NCI-H187 treated with DMSO at 0.1 percent for 48 hours (cell line): ENCODE measurements around the gene SON.
A peak's percentile ranks its signal among the peaks of the same experiment; 100 is the strongest.
"Not testable (repeated sequence)": the region's sequence is repeated elsewhere in the genome, so short reads cannot be mapped to it uniquely, and the experiment has no call there.

Experiments
- DNase-seq: peaks from one replicate; lab custom pipeline; 2025; lab: John Stamatoyannopoulos, UW

SON gene

DNA sequence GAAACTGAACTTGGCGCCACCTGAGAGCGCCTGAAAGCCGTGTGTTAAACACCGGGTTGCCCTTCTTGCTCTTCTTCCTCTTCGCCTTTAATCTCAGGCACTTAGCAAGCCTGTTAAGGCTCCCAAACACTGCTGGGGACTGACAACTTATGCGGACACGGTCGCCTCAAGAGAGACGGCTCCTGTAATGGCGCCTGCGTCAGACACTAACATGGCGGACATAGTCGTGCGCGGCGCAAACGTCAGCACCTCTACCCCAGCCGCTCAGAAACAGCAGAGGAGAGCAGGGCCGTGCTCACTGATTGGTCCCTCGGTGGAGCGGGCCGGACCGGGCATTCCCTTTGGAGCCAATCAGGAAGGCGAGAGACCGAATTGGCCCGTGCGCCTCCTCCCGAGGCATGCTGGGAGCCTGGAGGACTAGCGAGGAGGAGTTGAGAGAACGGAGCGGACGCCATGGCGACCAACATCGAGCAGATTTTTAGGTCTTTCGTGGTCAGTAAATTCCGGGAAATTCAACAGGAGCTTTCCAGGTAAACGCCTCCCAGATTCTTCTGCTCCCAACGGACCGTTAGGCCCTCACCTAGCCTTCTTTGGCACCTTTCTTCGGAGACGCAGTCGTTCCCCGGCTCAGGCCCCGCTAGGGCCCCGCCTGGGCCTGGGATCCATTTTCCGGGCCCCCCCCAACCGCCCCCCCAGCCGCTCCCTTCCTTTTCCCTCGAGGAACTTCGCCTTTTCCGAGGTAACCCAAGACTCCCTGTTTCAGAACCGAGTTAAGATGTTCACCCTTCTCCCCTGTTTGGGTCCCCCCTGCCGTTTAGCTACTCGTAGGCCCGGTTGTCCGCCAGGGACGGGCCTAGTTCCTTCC lies at the start of gene SON:
Gene SON, plus strand, starts transcription at position 399 of the 865 bp plus-strand sequence. Its CDS starts 55 bp downstream, at position 454.
- peak; percentile 96 for DNase-seq

GRCh38 chr21:33493756-33494155 lies 49.1 kb upstream of the SON start:
- no peak for DNase-seq

GRCh38 chr21:33495743-33496142 lies 47.1 kb upstream of the SON start:
- DNase-seq: no peak

DNA sequence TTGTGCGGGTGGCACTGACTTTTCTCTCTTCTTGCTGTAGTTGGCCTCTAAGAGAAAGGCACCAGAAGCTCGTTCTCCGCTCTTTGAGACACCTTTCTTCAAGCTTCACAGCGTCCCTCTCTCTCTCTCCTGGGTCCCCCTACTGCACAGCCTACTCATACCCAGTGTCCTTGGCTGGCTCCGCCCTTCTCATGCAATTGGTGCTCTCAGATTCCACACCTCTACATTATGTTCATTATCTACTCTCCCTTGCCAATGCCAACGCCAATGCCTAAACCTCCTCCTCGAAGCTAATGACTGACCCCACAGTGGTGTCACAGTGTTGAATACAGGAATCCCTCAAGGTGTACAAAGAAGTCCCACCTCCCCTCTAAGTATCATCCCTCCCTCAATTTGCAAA lies 46.5 kb upstream of the SON start:
- DNase-seq: no peak

DNA sequence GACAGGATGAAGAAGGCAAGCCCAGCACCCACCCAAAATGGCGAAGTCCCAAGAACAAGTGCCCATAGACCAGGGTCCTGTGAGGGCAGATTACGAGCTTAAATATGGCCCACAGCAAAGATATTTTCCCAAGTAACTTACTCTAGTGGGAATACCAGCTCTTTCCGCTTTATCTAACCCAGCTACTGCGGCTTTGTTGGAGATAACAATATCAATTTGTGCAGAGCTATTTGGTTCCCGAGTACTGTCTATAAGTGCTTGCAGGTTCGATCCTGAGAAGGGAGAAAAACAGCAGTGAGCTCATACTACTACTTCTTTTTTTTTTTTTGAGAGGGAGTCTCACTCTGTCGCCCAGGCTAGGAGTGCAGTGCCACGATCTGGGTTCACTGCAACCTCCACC lies 37.0 kb upstream of the SON start:
- no peak for DNase-seq

- not testable (repeated sequence) for DNase-seq
These were observed 35.8 kb upstream of the SON start for GRCh38 chr21:33507003-33507402.

DNA sequence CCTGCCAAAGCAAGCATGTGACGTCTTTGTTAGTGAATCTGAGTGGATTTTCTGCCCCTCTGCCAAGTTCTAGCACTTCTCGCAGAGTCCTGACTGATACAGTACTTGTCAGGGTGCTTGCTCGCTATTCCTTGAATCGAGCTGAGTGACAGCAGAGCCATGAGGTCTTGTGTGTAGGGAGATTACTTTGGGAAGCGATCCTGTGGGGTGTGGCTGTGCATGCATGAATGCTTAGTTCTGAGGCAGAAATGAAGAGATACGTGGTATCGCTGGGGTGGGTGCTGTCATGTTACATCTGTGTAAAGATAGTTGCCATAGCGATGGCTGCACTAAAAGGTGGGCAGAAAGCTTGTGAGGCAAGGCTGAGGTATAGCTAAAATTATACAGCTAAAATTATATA lies 32.0 kb upstream of the SON start:
- DNase-seq: no peak

DNA sequence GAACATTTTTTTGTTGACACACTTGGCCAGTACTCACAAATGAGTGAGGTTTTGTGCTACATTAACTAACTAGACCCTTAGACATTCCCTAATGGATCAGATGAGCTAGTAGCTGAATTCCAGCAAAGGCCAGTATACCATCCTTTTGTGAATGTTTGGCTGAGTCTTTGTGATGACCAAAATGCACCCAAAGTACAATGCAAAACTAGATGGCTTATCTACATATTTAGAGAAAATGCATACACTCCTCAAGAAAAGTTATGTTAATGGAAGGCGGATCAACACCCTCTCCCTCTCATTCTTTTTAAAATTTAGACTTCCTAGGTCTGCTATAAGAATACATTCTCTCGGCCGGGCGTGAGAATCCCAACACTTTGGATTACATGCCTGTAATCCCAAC lies 31.2 kb upstream of the SON start:
- DNase-seq: no peak

DNA sequence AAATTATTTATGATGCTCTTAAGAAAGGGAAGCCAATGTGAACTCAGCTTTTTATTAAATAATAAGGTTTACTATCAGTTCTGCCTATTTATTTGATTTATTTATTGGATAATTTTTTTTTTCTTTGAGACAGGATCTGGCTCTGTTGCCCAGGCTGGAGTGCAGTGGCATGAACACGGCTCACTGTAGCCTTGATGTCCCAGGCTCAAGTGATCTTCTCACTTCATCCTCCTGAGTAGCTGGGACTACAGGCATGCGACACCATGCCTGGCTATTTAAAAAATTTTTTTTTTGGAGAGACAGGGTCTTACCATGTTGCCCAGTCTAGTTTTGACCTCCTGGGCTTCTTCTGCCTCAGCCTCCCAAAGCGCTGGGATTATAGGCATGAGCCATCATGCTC lies 30.4 kb upstream of the SON start:
- DNase-seq: no peak

DNA sequence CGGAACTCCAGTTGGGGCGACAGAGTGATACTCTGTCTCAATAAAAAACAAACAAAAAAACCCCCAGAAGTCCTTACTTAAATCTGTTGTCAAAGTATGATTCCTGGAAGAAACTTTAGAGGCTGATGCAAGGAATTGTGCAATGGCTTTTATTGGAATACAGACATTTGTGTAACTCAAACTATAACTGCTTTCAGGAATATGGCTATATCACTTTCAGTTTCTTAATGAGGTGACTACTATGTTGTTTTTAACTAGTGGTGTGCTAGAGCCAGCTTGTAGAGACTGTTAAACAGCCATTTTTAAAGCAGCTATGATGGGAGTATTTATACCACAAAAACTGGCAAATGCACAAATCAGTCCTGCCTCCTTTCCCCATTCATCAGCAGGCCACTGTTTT lies 28.6 kb upstream of the SON start:
- DNase-seq: no peak

DNA sequence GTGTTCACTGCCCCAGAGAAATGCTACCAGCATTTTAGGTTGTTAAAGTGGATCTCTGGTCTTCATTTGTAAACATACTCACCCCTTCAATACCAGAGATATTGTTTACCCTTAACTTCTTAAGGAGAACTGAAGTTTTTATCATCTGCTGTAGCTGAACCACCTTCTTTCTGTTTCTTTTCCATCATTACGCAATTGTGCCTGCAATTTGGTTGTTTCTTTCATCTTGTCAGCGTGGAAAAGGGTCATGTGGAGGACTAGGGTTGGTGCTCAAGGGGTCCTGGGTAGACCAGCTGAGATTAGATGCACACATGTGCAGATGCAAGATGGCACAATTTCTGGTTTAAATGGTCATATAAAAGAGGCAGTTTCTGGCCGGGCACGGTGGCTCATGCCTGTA lies 23.9 kb upstream of the SON start:
- DNase-seq: no peak

- DNase-seq: no peak
These were observed 20.4 kb upstream of the SON start for GRCh38 chr21:33522297-33522952.

GRCh38 chr21:33522953-33523349 lies 19.9 kb upstream of the SON start:
- no peak for DNase-seq

DNA sequence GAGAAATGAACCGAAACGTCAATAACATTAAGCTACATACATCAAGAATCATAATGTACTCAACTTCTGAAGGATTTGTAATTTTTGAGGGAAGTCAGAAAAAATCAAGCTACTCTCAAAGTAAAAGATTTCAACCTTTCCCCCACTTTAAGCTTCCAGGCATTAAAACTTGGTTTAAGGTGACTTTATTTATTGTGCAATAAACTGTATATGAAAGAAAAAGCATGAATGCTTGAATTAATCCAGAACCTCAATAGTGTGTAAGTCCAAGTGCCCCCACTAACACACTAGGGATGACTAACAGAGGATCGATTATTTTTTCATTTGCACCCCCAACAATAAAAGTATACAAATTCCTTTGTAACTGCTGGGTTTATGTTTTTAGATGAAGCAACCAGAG lies 11.8 kb upstream of the SON start:
- no peak for DNase-seq

GRCh38 chr21:33537212-33537611 lies 5.6 kb upstream of the SON start:
- DNase-seq: no peak

- no peak for DNase-seq
These were observed 3.2 kb upstream of the SON start for GRCh38 chr21:33539616-33540015.

DNA sequence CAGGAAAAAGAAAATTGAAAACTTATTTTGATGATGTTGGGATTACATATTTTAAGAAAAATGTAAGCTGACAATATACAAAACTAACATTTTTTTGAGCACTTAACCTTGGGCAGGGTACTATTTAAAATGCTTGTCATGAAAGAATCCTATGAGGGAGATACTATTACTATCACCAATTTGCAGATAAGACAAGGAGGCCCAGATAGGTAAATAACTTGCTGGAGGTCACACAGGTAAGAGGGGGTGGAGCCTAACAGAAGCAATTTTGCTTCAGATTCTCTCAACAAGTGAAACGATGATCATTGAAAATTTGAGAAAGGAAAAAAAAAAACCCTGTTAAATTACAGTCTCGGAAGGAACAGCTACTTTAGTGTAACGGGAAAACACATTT lies 2.1 kb upstream of the SON start:
- no peak for DNase-seq

DNA sequence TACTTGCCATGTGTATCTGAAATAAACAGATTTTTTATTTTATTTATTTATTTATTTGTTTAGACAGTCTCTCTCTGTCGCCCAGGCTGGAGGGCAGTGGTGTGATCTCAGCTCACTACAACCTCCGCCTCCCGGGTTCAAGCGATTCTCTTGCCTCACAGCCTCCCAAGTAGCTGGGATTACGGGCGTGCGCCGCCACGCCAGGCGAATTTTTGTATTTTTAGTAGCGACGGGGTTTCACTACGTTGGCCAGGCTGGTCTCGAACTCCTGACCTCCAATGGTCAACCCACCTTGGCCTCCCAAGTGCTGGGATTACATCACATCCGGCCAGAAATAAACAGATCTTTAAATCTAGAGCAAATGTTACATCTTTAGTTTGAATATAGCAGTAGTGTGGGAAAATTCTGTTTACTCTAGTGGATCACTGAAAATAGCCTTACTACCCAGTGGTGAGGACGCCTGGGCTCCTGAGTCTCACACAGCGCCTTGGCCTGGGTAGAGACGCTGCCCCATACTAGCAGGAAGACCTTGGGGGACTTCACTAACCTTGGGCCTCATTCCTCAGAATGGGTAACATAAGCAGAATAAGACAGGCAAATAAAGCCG lies 1.6 kb upstream of the SON start:
- no peak for DNase-seq

DNA sequence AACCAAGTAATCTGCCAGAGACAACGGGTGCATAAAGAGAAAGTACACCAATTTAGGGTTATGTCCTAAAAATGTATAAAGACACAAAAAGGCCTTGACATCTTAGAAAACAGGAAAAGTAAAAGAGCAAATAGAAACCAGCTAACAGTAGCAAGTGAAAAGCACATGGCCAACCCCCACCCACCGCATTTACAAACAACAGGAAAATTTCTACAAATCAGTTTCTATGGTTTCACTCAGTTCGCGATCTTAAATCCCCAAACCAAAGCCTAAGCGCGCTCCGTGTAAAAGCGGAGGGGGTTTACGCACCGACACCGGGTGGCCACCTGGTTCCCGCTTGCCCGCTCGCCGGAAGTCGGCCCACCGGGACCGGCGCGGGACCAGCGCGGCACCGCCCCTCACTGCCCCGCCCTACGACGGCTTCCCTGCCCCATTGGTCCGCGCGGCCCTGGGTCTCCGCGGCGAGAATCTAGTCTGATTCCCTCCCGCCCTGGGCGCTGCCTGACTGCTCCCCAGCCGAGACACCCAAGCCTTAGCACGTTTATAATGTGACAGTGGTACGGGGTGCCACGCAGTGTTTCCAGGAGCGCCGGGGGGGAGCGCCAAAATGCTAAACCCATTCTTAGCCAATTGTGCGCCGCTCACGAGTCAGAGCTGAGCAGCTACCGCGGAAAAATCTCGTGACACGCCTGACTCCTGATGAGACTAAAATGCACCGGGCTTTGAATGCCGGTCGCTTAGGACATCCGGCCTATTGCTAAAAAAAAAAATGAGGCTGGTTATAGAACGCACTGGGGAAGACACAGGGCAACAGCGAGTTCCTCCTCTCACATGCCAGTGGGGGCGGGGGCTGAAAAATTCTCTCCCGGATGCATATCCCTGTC lies 840 bp upstream of the SON start, which contains the start of gene GART:
Gene GART, minus strand, starts transcription at position 362 of the 884 bp plus-strand sequence. CDS start 2,802 bp downstream, outside the sequence.
- DNase-seq: peak; percentile 28

GRCh38 chr21:33543505-33544129 lies 779 bp downstream of the SON start:
- no peak for DNase-seq

DNA sequence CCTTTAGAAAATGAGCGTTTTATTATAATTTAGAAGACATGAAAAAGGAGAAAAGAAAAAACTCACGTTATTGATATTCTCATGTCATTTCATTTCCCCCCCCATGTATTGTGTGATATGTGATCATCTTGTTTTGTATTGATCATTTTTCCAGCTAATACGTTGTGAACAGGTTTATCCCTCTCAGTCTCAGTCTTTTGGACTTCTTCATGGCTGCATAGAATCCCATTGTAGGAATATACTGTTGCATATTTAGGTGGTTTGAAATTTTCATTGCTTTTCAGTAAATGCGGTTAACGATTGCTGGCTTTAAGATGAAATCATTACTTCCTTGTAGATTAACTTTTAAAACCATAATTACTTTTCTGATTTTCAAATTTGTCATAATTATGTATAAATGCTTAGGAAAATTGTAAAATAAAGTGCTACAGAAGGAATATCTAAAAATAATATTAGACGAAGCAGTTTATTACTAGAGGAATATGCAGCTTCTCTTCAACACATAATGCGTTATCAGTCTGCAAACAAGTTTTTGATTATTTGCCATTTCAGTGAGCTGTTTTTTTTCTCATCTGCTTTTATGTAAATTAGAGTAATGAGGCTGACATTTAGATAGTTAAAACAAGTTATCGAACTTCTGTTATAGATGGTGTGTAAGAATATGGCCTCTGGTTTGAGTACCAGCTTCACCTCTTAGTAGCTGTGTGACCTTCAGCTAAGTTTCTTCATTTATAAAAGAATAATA lies 1.8 kb downstream of the SON start:
- no peak for DNase-seq
